Measurements from ENCODE around the gene SYNE1.

- TF ChIP-seq HNF4G (IDR thresholded peaks at IDR 0.05) = no peak
- no peak for TF ChIP-seq CTCF (IDR thresholded peaks at IDR 0.05; ENCODE audit: low read depth, low read length, missing input control)
- TF ChIP-seq YY1 (IDR thresholded peaks at IDR 0.05) = no peak
- TF ChIP-seq RAD21 (IDR thresholded peaks at IDR 0.05) = no peak
Measured at GRCh38 chr6:152453421-152453820, 183.7 kb downstream of the SYNE1 start.
